Endothelial cell of umbilical vein (primary cell): ENCODE measurements around the gene NFATC2.

Source experiments
- CTCF ChIP-seq, 2 donors: IDR thresholded peaks; 1 replicate in 1 of 2; 2 replicates in 1 of 2; pipeline ENCODE4 v1.5.1; 2011; ENCODE audit warnings: low read length in 2 of 2, mild to moderate bottlenecking in 2 of 2, moderate library complexity in 2 of 2, control low read depth in 1 of 2, inconsistent platforms in 1 of 2, low read depth in 1 of 2; ENCODE audit not compliant: insufficient read depth in 1 of 2; ENCODE audit errors: extremely low read depth in 1 of 2
- EZH2 ChIP-seq: IDR thresholded peaks from 2 replicates; pipeline ENCODE4 v1.6.1; 2012; ENCODE audit warnings: borderline replicate concordance, low read depth, mild to moderate bottlenecking, moderate library complexity, low read length, inconsistent platforms; ENCODE audit not compliant: severe bottlenecking
- FOS ChIP-seq: IDR thresholded peaks from 2 replicates; pipeline ENCODE4 v1.6.1; 2011; ENCODE audit warnings: mild to moderate bottlenecking, low read length, moderate library complexity, borderline replicate concordance; ENCODE audit not compliant: insufficient read depth
- POLR2A ChIP-seq: IDR thresholded peaks from 2 replicates; pipeline ENCODE4 v1.6.1; 2012; ENCODE audit warnings: low read depth, mild to moderate bottlenecking, control low read depth, low read length

GRCh38 chr20:51368461-51369211 is 173.9 kb downstream of the NFATC2 start:
- TF ChIP-seq CTCF (IDR thresholded peaks at IDR 0.05; ENCODE audit: extremely low read depth in 1 of 2, insufficient read depth in 1 of 2, low read depth in 1 of 2, low read length in 2 of 2) (no peak), FOS (no peak), POLR2A (no peak), EZH2 (no peak)
